Right forelimb (tissue), 1 donor: ENCODE data around the gene SPAG17.

Experiments used
- DNase-seq: peaks from one replicate; pipeline ENCODE4 v3.0.0-alpha.2; 2018

SPAG17 gene

GRCh38 chr1:118117521-118117920, 67.5 kb downstream of the SPAG17 start:
- no peak for DNase-seq

GRCh38 chr1:118116909-118117308, 68.1 kb downstream of the SPAG17 start:
- DNase-seq, result no peak

- DNase-seq, result peak; percentile 65
These were observed 68.6 kb downstream of the SPAG17 start for GRCh38 chr1:118116401-118116800.

DNA sequence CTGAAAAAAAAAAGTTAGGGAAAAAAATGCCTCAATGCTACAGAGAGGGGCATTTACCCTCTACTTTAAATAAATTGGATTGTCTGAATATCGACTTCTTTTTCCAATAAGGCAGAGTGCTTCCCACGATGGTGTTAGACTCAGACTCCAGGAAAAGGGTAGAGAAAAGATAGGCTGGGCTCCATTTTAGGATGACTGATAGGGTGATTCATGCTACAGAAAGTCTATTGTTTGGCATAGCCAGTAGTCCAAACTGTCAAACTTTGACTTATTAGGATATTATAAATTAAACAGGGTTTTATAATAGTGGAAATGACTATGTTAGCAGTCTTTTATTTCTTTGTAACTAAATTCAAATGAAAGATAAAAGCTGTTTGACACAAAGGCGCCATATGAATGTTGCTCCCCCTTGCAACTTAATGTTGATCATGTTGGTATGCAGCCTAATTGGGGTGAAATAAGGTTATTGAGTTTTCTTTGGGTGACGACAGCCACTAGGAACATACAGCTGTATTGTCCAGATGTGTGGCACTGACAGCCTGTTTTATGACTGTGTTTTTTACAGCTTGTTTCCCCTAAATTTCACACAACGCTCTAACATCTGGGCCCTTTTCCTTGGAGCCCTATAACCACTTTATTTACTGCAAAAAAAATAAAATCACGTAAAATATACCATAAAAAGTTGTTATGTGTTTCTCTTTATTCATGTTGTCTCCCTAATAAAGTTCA, 69.3 kb downstream of the SPAG17 start:
- DNase-seq, result no peak

DNA sequence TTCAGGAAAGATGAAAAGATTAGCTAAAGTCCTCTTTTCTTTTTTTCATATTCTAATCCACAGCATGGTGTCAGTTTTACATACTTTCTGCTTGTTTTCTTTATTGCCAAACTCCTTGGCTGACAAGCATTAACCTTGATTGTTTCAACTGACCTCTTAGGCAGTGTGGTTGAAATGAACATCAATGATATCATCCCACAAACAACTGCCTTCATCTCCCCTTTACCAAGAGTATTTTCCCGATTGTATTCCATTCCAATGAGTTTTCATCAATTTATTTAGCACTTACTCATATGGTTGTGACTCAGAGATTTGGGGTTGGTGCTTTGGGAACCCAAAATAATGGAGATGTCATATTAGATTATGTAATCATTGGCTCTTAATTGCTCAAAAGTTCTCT, 71.8 kb downstream of the SPAG17 start:
- DNase-seq, result no peak

GRCh38 chr1:118110580-118110979, 74.4 kb downstream of the SPAG17 start:
- no peak for DNase-seq

DNA sequence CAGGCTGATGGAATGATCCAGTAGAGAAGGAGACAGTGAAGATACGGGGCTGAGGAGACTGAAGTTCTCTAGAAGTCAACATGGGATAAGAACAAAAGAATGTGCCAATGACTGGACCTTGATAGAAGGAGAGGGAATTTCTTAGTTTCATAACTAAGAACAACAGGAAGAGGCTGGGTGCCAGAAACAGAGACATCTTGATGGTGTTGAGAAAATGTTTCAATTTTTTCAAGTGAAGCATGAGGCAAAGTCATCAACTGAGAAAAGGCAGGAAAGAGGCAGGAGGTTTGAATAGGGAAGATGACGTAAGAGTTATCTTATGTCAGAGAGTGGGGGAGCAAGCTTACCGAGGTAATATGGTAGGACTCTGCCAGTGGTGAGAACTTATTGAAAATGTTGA, 80.1 kb downstream of the SPAG17 start:
- no peak for DNase-seq

DNA sequence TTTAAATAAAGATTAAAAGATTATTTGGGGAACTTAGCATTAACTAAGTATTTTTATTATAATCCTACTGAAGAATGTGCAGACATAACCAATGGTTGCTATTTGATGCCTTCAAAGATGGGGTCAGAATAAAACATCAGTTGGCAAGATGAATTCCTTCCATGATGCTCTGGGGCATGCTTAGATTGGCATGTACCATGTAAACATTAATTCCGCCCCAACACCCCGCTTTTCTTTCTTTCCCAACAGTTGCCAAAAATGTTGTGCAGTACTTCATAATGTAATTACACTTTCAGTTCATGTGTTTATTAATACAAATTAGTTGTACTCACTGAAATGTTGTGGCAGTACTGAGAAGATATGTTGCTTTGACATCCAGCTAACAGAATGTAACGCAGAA, 82.6 kb downstream of the SPAG17 start:
- DNase-seq, result no peak

GRCh38 chr1:118101999-118102398, 83.0 kb downstream of the SPAG17 start:
- no peak for DNase-seq

DNA sequence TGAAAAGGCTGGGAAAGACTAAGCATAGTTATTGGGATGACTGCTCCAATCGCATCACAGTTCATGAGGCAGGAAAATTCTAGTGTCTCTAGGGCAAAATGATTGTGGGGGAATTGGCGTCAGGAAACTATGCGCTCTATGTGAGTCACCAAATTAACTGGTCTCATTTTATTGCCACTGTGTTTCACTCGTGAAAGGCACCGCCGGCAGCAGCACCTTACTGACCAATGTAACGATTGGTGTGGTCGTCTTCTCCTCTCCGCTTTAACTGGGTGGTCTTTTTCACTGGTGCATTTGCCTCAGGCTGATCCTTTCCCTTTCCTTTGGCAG, 83.5 kb downstream of the SPAG17 start:
- DNase-seq, result no peak

DNA sequence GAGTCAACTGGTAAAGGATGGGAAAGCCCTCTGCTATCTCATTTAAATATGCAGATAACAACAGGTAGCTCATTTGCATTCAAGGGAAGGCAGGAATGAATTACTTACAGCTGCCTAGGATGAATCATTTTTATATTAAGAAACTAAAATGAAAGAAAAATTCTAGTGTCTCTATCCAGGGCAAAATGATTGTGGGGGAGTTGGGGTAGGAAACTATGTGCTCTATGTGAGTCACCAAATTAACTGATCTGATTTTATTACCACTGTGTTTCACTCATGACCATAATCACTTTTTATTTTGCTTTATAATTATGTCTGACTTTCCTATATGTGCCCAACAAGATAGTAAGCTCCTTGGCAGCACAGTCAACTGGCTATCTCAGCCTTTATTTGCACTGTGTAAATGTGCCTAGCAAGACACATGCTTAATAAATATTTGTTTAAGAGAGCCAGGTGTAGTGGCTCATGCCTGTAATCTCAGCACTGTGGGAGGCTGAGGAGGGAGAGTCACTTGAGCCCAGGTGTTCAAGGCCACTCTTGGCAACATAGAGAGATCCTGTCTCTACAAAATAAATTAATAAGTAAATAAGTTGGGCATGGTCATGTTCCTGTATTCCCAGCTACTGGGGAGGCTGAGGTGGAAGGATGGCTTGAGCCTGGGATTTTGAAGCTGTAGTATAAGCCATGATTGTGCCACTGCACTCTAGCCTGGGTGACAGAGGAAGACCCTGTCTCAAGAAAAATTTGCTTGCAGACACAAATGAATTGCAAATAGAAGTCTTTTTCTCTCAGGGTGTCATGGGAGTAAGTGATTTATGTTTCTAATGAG, 84.1 kb downstream of the SPAG17 start:
- DNase-seq, result no peak

DNA sequence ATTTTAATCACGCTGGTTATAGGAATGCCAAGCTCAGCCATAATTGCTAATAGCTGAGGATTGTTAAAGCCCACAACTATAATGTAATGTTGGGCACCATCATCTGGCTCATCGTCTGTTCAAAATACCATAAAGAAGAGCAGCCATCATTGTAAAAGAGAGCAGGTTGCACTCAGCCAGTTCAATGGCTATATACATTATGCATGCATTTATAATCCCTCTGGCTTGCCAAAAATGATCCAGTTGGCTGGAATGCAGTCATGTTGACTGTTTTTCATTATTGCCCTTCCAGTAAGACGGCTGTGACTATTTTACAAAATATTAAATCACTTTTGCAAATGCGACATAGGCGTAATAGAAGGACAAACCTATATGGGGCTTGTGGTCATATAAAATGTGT, 85.3 kb downstream of the SPAG17 start:
- no peak for DNase-seq

DNA sequence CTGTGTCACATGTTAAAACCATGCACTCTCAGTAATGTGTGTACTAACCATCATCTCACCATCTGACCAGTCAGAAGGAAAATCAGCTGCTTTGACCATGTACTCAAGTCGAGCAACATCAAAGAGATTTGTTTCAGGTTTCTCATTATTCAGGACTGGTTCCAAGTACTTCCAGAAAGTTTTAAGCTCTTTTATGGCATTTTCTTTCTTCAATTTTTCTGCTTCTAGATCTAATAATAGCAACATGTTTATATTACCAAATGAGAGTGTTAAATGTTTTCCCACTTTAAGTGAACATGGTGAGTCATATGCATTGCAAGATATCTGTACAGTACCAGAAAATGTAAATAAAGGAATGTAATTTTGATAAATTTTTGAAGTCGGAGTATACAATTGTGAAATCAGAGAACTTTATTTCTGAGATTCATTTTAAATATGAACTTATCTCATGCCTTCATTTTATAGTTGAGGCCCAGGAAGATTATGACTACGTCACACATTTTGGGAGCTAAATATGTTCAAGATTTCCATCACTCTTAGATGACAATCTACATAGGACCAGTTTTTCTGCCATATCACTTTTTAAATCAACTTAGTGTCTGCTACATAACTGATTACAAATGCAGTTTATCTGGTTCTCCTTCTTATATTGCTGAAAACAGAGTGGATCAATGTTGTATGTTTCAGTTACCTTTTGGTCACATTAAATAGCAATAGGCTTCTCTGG, 87.2 kb downstream of the SPAG17 start:
- no peak for DNase-seq

DNA sequence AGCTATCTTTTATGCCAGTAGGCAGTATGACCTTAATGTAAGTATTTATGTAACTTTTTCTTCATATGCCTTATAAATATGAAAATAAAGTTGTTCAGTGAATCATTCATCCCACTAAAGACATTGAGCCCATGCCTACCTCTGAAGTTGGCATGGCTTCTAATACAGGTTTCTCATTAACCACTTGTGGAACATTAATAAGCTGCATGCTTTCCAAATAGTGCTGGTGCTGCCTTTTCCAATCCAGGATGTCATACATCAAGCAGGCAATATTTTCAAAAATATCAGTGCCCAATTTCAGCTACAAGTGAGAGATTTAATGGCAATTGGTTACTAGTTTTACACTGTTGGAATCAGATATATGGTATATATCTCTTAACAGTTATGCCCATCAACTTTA, 92.0 kb downstream of the SPAG17 start:
- no peak for DNase-seq

DNA sequence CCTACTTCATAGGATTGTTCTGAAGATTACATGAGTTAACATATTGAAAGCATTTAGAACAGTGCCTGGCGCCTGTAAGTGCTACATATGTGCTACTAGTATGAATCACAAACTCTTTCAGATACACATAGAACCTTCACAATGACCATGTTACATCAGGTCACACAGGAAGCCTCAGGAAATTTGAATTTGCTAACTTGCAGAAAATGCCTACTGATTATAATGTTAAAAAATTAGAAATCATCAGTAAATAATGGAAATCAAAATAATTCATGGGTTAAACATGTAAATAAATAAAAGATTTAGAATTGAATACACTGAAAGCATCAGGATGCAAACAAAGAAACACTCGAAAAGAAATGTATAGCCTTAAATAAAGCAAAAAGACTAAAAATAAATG, 94.9 kb downstream of the SPAG17 start:
- no peak for DNase-seq

DNA sequence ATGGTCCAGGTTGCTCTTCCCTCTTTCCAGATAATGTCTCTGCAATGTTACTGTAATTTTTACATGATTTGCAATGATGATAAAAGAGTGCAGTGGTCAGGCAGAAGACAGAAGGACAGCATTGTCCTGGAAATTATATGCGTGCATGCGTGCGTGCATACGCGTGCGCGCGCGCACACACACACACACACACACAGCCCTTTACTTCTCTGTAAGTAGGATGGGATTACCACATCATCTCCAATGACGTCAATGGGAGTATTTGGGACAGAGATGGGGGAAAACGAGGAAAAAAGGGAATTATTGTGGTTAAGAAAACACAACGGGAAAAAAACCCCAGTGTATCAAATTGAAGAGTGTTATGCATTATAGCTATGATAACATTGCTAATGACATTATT, 99.7 kb downstream of the SPAG17 start:
- DNase-seq, result no peak

- no peak for DNase-seq
These were observed 100.6 kb downstream of the SPAG17 start for GRCh38 chr1:118084400-118084799.

DNA sequence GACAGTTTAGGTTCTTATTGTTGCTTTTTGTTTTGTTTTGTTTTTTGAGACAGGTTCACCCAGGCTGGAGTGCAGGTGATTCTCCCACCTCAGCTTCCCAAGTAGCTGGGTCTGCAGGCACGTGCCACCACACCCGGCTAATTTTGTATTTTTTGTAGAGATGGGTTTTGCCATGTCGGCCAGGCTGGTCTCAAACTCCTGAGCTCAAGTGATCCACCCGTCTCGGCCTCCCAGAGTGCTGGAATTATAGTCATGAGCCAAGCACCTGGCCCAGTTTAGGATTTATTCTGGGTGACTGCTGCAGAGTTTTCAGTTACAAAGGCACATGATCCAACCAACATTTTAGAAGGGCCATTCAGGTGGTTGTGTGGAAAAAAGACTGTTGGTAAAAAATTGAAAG, 102.0 kb downstream of the SPAG17 start:
- no peak for DNase-seq

- DNase-seq, result no peak
These were observed 103.6 kb downstream of the SPAG17 start for GRCh38 chr1:118081387-118081786.

DNA sequence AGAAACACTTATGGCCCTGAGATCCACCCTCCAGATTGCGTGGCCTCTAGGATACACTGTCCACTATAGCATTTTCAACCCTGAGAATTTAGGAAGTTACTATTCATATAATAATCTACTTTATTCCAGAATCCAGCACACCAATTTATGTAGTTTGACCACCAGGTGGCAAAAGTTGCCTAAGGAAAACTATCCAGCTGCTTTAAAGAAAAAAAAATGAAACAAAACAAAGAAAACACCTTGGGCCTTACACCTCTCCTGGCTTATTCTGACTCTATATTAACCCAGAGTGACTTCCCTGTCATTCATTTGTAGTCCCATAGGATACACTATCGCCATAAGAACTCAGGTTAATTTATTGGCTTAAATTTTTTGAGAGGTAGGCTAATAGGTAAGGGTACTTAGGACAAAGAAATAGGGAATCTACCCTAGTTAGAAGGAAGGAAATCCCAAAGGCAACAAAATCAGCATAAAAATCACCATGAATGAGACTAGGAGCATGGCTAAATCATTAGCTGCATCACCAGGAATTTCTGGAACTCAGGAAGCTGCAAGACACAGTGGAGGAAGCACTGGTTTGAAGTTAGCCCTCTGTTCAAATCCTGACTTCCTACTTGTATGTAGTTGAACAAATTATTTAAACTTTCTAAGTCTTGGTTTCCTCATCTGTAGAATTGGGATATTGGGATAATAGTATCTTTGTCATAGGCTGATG, 107.5 kb downstream of the SPAG17 start:
- DNase-seq, result no peak

DNA sequence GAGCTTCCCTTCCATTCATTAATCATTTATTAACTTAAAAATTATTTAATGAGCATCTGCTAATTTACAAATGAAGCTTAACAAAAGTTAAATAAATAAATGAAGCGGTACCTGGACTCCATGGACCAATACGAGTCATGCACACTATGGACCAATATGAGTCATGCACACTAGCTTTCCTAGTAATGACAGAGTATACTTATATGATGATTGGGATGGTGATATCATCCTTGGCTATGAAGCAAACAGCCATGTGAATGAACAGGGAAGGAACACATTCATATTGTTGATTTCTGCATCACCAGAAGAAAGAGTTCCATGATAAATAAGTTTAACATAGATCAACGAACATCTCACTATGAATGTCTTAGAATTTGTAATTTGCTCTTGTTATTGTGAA, 109.9 kb downstream of the SPAG17 start:
- no peak for DNase-seq

- DNase-seq, result peak; percentile 74
These were observed 111.2 kb downstream of the SPAG17 start for GRCh38 chr1:118073648-118074435.
